ENCODE results near the gene RNFT2. TPM values are rescaled to one million over a fixed set of nuclear protein-coding genes. Genes with fewer than 3 reads are reported as not detected.

RNFT2 gene
- polyA plus RNA-seq, 2 donors, result 0.09 to 0.28 TPM

DNA sequence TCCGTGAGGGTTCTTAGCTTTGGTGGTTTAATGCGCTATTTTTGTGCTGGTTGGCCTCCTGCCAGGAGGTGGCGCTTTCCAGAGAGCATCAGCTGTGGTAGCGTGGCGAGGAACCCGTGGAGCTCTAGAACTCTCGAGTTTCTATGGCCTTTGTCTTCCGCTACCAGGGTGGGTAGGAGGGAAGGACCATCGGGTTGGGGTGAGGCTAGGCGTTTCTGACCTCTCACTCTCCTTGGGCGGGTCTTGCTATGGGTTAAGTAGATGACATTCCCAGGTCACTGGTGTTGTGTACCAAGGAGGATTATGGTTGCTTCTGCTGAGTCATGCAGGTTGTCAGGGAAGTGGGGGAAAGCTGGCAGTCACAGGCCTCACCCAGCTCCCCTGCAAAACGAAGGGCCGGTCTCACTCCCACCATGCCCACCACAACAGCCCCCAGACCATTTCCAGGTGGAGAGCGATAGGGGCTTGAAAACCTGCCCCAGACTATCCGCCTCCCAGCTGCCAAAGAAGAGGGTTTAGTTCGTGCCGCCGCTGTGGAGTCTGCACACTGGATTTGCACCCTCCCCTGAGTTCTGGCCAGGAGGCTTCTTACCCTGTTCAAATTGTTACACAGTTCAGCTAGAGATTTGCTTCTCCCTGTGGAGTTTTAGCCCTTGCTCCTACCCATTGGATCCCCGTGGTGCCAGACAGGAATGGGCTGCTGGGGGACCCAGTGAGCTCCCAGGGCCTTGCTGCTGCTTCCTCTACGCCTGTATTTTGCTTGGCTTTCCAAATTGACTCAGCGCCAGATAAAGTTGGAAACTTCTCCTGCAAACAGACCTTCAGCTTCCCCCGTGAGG is 21.9 kb downstream of the RNFT2 start:
- Histone ChIP-seq H3K27ac (ENCODE audit: low read depth in 2 of 2, low read length in 1 of 2) (no peak overlapping the region), H3K4me1 (ENCODE audit: control insufficient read depth in 2 of 2, insufficient read depth in 2 of 2, low read length in 1 of 2) (no peaks in the 10 kb centered on the region), H3K4me3 (ENCODE audit: low read depth in 1 of 2, low read length in 2 of 2) (no peak overlapping the region), H3K27me3 (ENCODE audit: control insufficient read depth in 1 of 2, insufficient read depth in 2 of 2, low read length in 2 of 2) (no peaks in the 10 kb centered on the region), H3K9me3 (ENCODE audit: control insufficient read depth in 2 of 2, insufficient read depth in 1 of 2, low read depth in 1 of 2, low read length in 1 of 2) (no peaks in the 10 kb centered on the region), H3K36me3 (ENCODE audit: control insufficient read depth in 2 of 2, insufficient read depth in 2 of 2, low read length in 1 of 2) (no peaks in the 10 kb centered on the region)
- WGBS, 2 donors, result 72 to 79% methylated on average over 22 of the region's 22 CpGs

GRCh38 chr12:116760622-116761020 is 22.5 kb downstream of the RNFT2 start:
- H3K4me3 ChIP-seq (ENCODE audit: low read depth in 1 of 2, low read length in 2 of 2), result no peak overlapping the region
- WGBS, 2 donors, result 91% methylated on average over 11 of the region's 11 CpGs
- no peaks in the 10 kb centered on the region for H3K9me3 ChIP-seq (ENCODE audit: control insufficient read depth in 2 of 2, insufficient read depth in 1 of 2, low read depth in 1 of 2, low read length in 1 of 2)
- no peaks in the 10 kb centered on the region for H3K27me3 ChIP-seq (ENCODE audit: control insufficient read depth in 1 of 2, insufficient read depth in 2 of 2, low read length in 2 of 2)
- no peaks in the 10 kb centered on the region for H3K4me1 ChIP-seq (ENCODE audit: control insufficient read depth in 2 of 2, insufficient read depth in 2 of 2, low read length in 1 of 2)
- no peaks in the 10 kb centered on the region for H3K36me3 ChIP-seq (ENCODE audit: control insufficient read depth in 2 of 2, insufficient read depth in 2 of 2, low read length in 1 of 2)
- no peak overlapping the region for H3K27ac ChIP-seq (ENCODE audit: low read depth in 2 of 2, low read length in 1 of 2)

DNA sequence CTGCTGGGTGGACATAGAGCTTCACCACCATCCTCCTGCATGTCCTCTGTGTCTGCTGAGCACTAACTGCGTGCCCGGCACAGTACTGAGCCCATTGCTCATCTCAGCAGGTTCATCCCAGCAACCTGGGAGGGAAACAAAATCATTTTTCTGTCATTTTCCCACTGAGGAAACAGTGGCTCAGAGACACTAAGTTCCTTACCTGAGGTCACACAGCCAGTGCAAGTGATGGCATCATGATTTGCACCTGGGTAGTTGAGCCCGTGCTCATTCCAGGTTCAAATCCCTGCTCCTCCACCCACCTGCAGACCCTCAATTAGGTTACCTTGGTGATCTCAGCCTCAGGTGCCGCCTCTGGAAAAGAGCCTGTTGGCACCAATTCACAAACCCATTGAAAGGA is 23.4 kb downstream of the RNFT2 start:
- no peaks in the 10 kb centered on the region for H3K27me3 ChIP-seq (ENCODE audit: control insufficient read depth in 1 of 2, insufficient read depth in 2 of 2, low read length in 2 of 2)
- no peak overlapping the region for H3K4me3 ChIP-seq (ENCODE audit: low read depth in 1 of 2, low read length in 2 of 2)
- no peaks in the 10 kb centered on the region for H3K9me3 ChIP-seq (ENCODE audit: control insufficient read depth in 2 of 2, insufficient read depth in 1 of 2, low read depth in 1 of 2, low read length in 1 of 2)
- H3K4me1 ChIP-seq (ENCODE audit: control insufficient read depth in 2 of 2, insufficient read depth in 2 of 2, low read length in 1 of 2), result no peaks in the 10 kb centered on the region
- no peaks in the 10 kb centered on the region for H3K36me3 ChIP-seq (ENCODE audit: control insufficient read depth in 2 of 2, insufficient read depth in 2 of 2, low read length in 1 of 2)
- H3K27ac ChIP-seq (ENCODE audit: low read depth in 2 of 2, low read length in 1 of 2), result no peak overlapping the region
- 95 to 97% methylated on average over 4 of the region's 4 CpGs for WGBS, 2 donors

DNA sequence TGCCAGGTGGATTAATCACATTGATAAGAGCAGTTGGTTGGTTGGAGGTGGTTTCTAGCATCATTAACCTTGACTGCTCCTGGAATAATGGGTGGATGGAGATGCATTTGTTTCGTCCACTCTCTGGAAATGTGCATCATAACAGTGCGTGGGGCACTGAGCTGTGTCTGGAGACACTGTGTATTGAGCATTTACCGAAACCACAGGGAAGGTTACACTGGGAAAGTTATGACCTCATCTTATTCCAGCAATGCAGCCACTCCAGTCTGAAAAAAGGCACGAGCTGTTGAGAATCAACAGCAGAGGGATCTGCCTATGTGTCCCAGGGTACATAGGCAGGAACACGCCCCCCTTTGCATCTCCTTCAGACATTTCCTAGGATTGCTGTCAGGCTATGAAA is 27.2 kb downstream of the RNFT2 start:
- 66 to 77% methylated on average over 5 of the region's 5 CpGs for WGBS, 2 donors
- no peaks in the 10 kb centered on the region for H3K9me3 ChIP-seq (ENCODE audit: control insufficient read depth in 2 of 2, insufficient read depth in 1 of 2, low read depth in 1 of 2, low read length in 1 of 2)

DNA sequence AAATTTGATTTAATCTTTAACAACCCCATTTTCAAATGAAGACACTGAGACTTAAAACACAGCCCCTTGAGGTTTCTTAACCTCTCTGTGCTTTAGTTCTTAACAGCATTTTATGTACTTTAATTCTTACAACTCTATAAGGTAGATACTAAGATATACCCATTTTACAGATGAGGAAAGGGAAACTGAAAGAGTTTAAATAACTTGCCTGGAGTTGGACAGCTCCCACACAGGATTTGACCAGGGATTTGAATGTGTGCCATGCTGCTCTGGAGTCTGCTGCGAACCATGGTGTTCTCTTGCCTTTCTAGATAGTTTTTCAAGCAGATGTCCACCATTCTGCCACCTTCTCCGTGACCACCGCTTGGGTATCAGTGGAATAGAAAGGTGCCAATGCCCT is 28.2 kb downstream of the RNFT2 start:
- no peak overlapping the region for H3K27ac ChIP-seq (ENCODE audit: low read depth in 2 of 2, low read length in 1 of 2)
- no peaks in the 10 kb centered on the region for H3K27me3 ChIP-seq (ENCODE audit: control insufficient read depth in 1 of 2, insufficient read depth in 2 of 2, low read length in 2 of 2)
- WGBS, 2 donors, result 93 to 99% methylated on average over 3 of the region's 3 CpGs
- no peaks in the 10 kb centered on the region for H3K36me3 ChIP-seq (ENCODE audit: control insufficient read depth in 2 of 2, insufficient read depth in 2 of 2, low read length in 1 of 2)
- no peak overlapping the region for H3K4me3 ChIP-seq (ENCODE audit: low read depth in 1 of 2, low read length in 2 of 2)
- no peaks in the 10 kb centered on the region for H3K9me3 ChIP-seq (ENCODE audit: control insufficient read depth in 2 of 2, insufficient read depth in 1 of 2, low read depth in 1 of 2, low read length in 1 of 2)
- no peaks in the 10 kb centered on the region for H3K4me1 ChIP-seq (ENCODE audit: control insufficient read depth in 2 of 2, insufficient read depth in 2 of 2, low read length in 1 of 2)

More for the DNA sequence above, 27.2 kb downstream of the RNFT2 start:
- H3K27ac ChIP-seq (ENCODE audit: low read depth in 2 of 2, low read length in 1 of 2), result no peak overlapping the region
- no peak overlapping the region for H3K4me3 ChIP-seq (ENCODE audit: low read depth in 1 of 2, low read length in 2 of 2)
- H3K4me1 ChIP-seq (ENCODE audit: control insufficient read depth in 2 of 2, insufficient read depth in 2 of 2, low read length in 1 of 2), result no peaks in the 10 kb centered on the region
- no peaks in the 10 kb centered on the region for H3K36me3 ChIP-seq (ENCODE audit: control insufficient read depth in 2 of 2, insufficient read depth in 2 of 2, low read length in 1 of 2)
- no peaks in the 10 kb centered on the region for H3K27me3 ChIP-seq (ENCODE audit: control insufficient read depth in 1 of 2, insufficient read depth in 2 of 2, low read length in 2 of 2)

DNA sequence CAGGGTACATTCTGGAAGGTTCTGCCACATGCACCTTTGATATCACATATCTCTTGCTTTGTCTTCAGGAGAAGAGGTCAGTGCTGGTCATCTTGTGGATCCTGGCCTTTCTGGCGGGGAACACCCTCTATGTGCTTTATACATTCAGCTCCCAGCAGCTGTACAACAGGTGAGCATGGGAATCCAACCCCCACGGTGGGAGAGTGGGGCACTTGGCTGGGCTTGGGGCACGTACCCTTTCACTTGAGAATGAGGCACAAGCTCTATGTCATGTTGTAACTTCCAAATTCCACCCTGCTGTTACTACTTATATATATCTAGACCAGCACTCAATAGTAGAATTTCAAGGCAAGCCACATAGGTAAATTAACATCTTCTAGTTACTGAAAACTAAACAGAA is 28.6 kb downstream of the RNFT2 start:
- WGBS, 2 donors, result 92% methylated on average over 3 of the region's 3 CpGs

DNA sequence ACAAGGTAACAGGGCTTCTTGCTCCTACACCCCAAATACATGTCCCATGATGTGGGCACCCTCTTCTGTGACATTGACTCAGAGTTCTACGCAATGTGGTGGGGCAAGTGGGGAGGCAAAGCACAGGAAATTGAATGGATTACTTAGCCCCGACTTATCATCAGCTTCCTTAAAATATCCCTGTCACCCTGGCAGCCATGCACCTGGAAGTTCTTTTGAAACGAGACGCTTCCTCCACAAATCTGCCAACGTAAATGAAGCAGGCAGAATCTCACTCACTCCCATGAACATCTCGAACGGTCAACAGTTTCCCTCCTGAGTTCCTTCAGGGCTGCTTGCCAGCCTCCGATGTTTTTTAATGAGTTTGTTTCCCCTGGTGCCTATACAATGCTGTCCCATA is 33.5 kb downstream of the RNFT2 start:
- H3K36me3 ChIP-seq (ENCODE audit: control insufficient read depth in 2 of 2, insufficient read depth in 2 of 2, low read length in 1 of 2), result no peaks in the 10 kb centered on the region
- no peaks in the 10 kb centered on the region for H3K4me1 ChIP-seq (ENCODE audit: control insufficient read depth in 2 of 2, insufficient read depth in 2 of 2, low read length in 1 of 2)
- no peaks in the 10 kb centered on the region for H3K9me3 ChIP-seq (ENCODE audit: control insufficient read depth in 2 of 2, insufficient read depth in 1 of 2, low read depth in 1 of 2, low read length in 1 of 2)
- no peaks in the 10 kb centered on the region for H3K27me3 ChIP-seq (ENCODE audit: control insufficient read depth in 1 of 2, insufficient read depth in 2 of 2, low read length in 2 of 2)
- 66 to 77% methylated on average over 8 of the region's 8 CpGs for WGBS, 2 donors
- H3K27ac ChIP-seq (ENCODE audit: low read depth in 2 of 2, low read length in 1 of 2), result no peak overlapping the region
- no peak overlapping the region for H3K4me3 ChIP-seq (ENCODE audit: low read depth in 1 of 2, low read length in 2 of 2)

More for the DNA sequence above, 28.6 kb downstream of the RNFT2 start:
- no peaks in the 10 kb centered on the region for H3K36me3 ChIP-seq (ENCODE audit: control insufficient read depth in 2 of 2, insufficient read depth in 2 of 2, low read length in 1 of 2)
- H3K4me1 ChIP-seq (ENCODE audit: control insufficient read depth in 2 of 2, insufficient read depth in 2 of 2, low read length in 1 of 2), result no peaks in the 10 kb centered on the region
- no peak overlapping the region for H3K4me3 ChIP-seq (ENCODE audit: low read depth in 1 of 2, low read length in 2 of 2)
- H3K9me3 ChIP-seq (ENCODE audit: control insufficient read depth in 2 of 2, insufficient read depth in 1 of 2, low read depth in 1 of 2, low read length in 1 of 2), result no peaks in the 10 kb centered on the region
- H3K27me3 ChIP-seq (ENCODE audit: control insufficient read depth in 1 of 2, insufficient read depth in 2 of 2, low read length in 2 of 2), result no peaks in the 10 kb centered on the region
- no peak overlapping the region for H3K27ac ChIP-seq (ENCODE audit: low read depth in 2 of 2, low read length in 1 of 2)

GRCh38 chr12:116773276-116773731 is 35.2 kb downstream of the RNFT2 start:
- Histone ChIP-seq H3K27ac (ENCODE audit: low read depth in 2 of 2, low read length in 1 of 2) (no peak overlapping the region), H3K36me3 (ENCODE audit: control insufficient read depth in 2 of 2, insufficient read depth in 2 of 2, low read length in 1 of 2) (no peaks in the 10 kb centered on the region), H3K4me3 (ENCODE audit: low read depth in 1 of 2, low read length in 2 of 2) (no peak overlapping the region), H3K27me3 (ENCODE audit: control insufficient read depth in 1 of 2, insufficient read depth in 2 of 2, low read length in 2 of 2) (no peaks in the 10 kb centered on the region), H3K4me1 (ENCODE audit: control insufficient read depth in 2 of 2, insufficient read depth in 2 of 2, low read length in 1 of 2) (no peaks in the 10 kb centered on the region), H3K9me3 (ENCODE audit: control insufficient read depth in 2 of 2, insufficient read depth in 1 of 2, low read depth in 1 of 2, low read length in 1 of 2) (no peaks in the 10 kb centered on the region)
- 68 to 77% methylated on average over 4 of the region's 4 CpGs for WGBS, 2 donors

- no peaks in the 10 kb centered on the region for H3K27me3 ChIP-seq (ENCODE audit: control insufficient read depth in 1 of 2, insufficient read depth in 2 of 2, low read length in 2 of 2)
- H3K36me3 ChIP-seq (ENCODE audit: control insufficient read depth in 2 of 2, insufficient read depth in 2 of 2, low read length in 1 of 2), result no peaks in the 10 kb centered on the region
- 65 to 77% methylated on average over 4 of the region's 4 CpGs for WGBS, 2 donors
- no peaks in the 10 kb centered on the region for H3K9me3 ChIP-seq (ENCODE audit: control insufficient read depth in 2 of 2, insufficient read depth in 1 of 2, low read depth in 1 of 2, low read length in 1 of 2)
- no peak overlapping the region for H3K27ac ChIP-seq (ENCODE audit: low read depth in 2 of 2, low read length in 1 of 2)
- H3K4me1 ChIP-seq (ENCODE audit: control insufficient read depth in 2 of 2, insufficient read depth in 2 of 2, low read length in 1 of 2), result no peaks in the 10 kb centered on the region
- H3K4me3 ChIP-seq (ENCODE audit: low read depth in 1 of 2, low read length in 2 of 2), result no peak overlapping the region
These were observed 35.9 kb downstream of the RNFT2 start for GRCh38 chr12:116774020-116774419.

DNA sequence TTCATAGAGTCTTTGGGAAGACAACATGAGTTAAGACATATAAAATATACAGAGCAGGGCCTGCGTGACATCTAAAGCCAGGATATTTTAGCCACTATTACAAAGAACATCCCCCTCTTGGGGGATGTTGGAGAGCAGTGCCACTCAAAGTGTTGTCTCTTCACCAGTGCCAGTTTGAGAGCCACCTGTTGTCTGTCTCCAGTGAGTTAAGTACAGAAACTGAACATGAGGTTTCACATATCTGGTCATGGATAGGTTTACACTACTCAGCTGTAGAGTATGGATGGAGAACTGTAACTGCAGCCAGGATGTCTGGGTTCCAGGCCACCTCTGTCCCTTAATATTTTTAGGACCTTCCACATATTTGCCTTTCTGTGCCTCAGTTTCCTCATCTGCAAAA is 39.1 kb downstream of the RNFT2 start:
- Histone ChIP-seq H3K27ac (ENCODE audit: low read depth in 2 of 2, low read length in 1 of 2) (no peak overlapping the region), H3K36me3 (ENCODE audit: control insufficient read depth in 2 of 2, insufficient read depth in 2 of 2, low read length in 1 of 2) (no peaks in the 10 kb centered on the region), H3K27me3 (ENCODE audit: control insufficient read depth in 1 of 2, insufficient read depth in 2 of 2, low read length in 2 of 2) (no peaks in the 10 kb centered on the region), H3K4me1 (ENCODE audit: control insufficient read depth in 2 of 2, insufficient read depth in 2 of 2, low read length in 1 of 2) (no peaks in the 10 kb centered on the region), H3K4me3 (ENCODE audit: low read depth in 1 of 2, low read length in 2 of 2) (no peak overlapping the region), H3K9me3 (ENCODE audit: control insufficient read depth in 2 of 2, insufficient read depth in 1 of 2, low read depth in 1 of 2, low read length in 1 of 2) (no peaks in the 10 kb centered on the region)
- 98 to 100% methylated on average over 1 of the region's 1 CpG for WGBS, 2 donors
